Activated naive CD4-positive, alpha-beta T cell treated with anti-CD3 and anti-CD28 coated beads for 36 hours (primary cell): ENCODE measurements around the gene NR1I3. TPM values are rescaled to one million over a fixed set of nuclear protein-coding genes. Genes with fewer than 3 reads are reported as not detected.

Experiments used
- CTCF ChIA-PET: fragments of 350-600 bp; sonication (Branson Sonifier 250); formaldehyde crosslinking; loops from one replicate; lab custom pipeline; 2021; ENCODE audit warnings: antibody characterized with exemption; lab: Charles Lee
- DNase-seq: peaks from one replicate; pipeline ENCODE4 v3.0.0-alpha.2; 2020
- H3K27ac Mint-ChIP-seq: one replicate; pipeline ENCODE4 v1.8.0; 2021; ENCODE audit warnings: mild to moderate bottlenecking, mixed read lengths
- H3K27me3 Mint-ChIP-seq: one replicate; pipeline ENCODE4 v1.8.0; 2021; ENCODE audit warnings: low read depth, mixed read lengths
- H3K36me3 Mint-ChIP-seq: one replicate; pipeline ENCODE4 v1.8.0; 2021; ENCODE audit warnings: low read depth, mixed read lengths
- H3K4me1 Mint-ChIP-seq: one replicate; pipeline ENCODE4 v1.8.0; 2021; ENCODE audit warnings: low read depth, mixed read lengths
- H3K4me3 Mint-ChIP-seq: one replicate; pipeline ENCODE4 v1.8.0; 2021; ENCODE audit warnings: mild to moderate bottlenecking, moderate library complexity, mixed read lengths
- H3K9me3 Mint-ChIP-seq: one replicate; pipeline ENCODE4 v1.8.0; 2021; ENCODE audit warnings: mixed read lengths
- intact Hi-C: fragments of 100-400 bp; cut with micrococcal nuclease; formaldehyde crosslinking; loops from one replicate; pipeline ENCODE4 v1.15.1; 2023
- total RNA-seq, 2 experiments: library from RNA; stranded (reverse); gene quantifications; one replicate each; pipeline ENCODE4 v1.2.3, GENCODE V29; 2021

The NR1I3 gene
- total RNA-seq: not detected

- intact Hi-C loops: no loop called here
- DNase-seq: no peak
- Mint-ChIP-seq H3K27ac (no peak within 1 kb of the TSS), H3K9me3 (no peaks in the 10 kb centered on the region), H3K4me1 (no peaks in the 10 kb centered on the region), H3K36me3 (no peaks in the 10 kb centered on the region), H3K4me3 (no peak within 1 kb of the TSS), H3K27me3 (no peaks in the 10 kb centered on the region)
- CTCF ChIA-PET: interaction anchor here (0.5 to 3.4 kb wide), 4 partner anchors 12 to 53 kb away, joined by 3 to 26 read pairs (median 12); partner anchors contain the start of gene TOMM40L
These were observed at the start of gene NR1I3 for GRCh38 chr1:161238039-161238473. TSS of gene NR1I3 (minus strand) at chr1:161238203. CDS start at chr1:161236565, 1,638 bp downstream.

GRCh38 chr1:161287482-161288054 lies 49.6 kb upstream of the NR1I3 start:
- no peaks in the 10 kb centered on the region for H3K36me3 Mint-ChIP-seq
- no peaks in the 10 kb centered on the region for H3K4me1 Mint-ChIP-seq
- H3K27me3 Mint-ChIP-seq: no peaks in the 10 kb centered on the region

GRCh38 chr1:161285521-161285920 lies 47.5 kb upstream of the NR1I3 start:
- H3K27ac Mint-ChIP-seq: no peak overlapping the region
- no peaks in the 10 kb centered on the region for H3K27me3 Mint-ChIP-seq
- intact Hi-C loops: no loop called here
- no peaks in the 10 kb centered on the region for H3K36me3 Mint-ChIP-seq
- DNase-seq: no peak
- CTCF ChIA-PET: no interaction called here
- H3K9me3 Mint-ChIP-seq: no peaks in the 10 kb centered on the region
- H3K4me1 Mint-ChIP-seq: no peaks in the 10 kb centered on the region
- H3K4me3 Mint-ChIP-seq: no peak overlapping the region

More at GRCh38 chr1:161287482-161288054, 49.6 kb upstream of the NR1I3 start:
- no peaks in the 10 kb centered on the region for H3K9me3 Mint-ChIP-seq
- CTCF ChIA-PET: interaction anchor here (0.6 to 1.6 kb wide), 4 partner anchors 61 to 1366 kb away, joined by 3 to 10 read pairs (median 4); partner anchors contain the start of gene TOMM40L
- H3K27ac Mint-ChIP-seq: no peak overlapping the region
- intact Hi-C loops: no loop called here
- DNase-seq: no peak
- no peak overlapping the region for H3K4me3 Mint-ChIP-seq

- no peaks in the 10 kb centered on the region for H3K36me3 Mint-ChIP-seq
- H3K27me3 Mint-ChIP-seq: no peaks in the 10 kb centered on the region
- no peak for DNase-seq
- CTCF ChIA-PET: no interaction called here
- intact Hi-C loops: no loop called here
- no peaks in the 10 kb centered on the region for H3K9me3 Mint-ChIP-seq
- H3K27ac Mint-ChIP-seq: no peak overlapping the region
- H3K4me1 Mint-ChIP-seq: no peaks in the 10 kb centered on the region
- no peak overlapping the region for H3K4me3 Mint-ChIP-seq
These were observed 47.1 kb upstream of the NR1I3 start for GRCh38 chr1:161285113-161285512.

GRCh38 chr1:161282991-161283390 lies 45.0 kb upstream of the NR1I3 start:
- H3K27ac Mint-ChIP-seq: no peak overlapping the region

GRCh38 chr1:161274874-161275273 lies 36.9 kb upstream of the NR1I3 start:
- no peak overlapping the region for H3K4me3 Mint-ChIP-seq
- no peaks in the 10 kb centered on the region for H3K9me3 Mint-ChIP-seq
- no peak for DNase-seq
- H3K4me1 Mint-ChIP-seq: no peaks in the 10 kb centered on the region
- no peak overlapping the region for H3K27ac Mint-ChIP-seq
- intact Hi-C loops: no loop called here
- CTCF ChIA-PET: interaction anchor here (2.4 kb wide), 1 partner anchor 16 kb away, joined by 8 read pairs; no protein-coding TSS in a partner anchor
- peaks cover 2% of the 10 kb centered on the region for H3K27me3 Mint-ChIP-seq
- no peaks in the 10 kb centered on the region for H3K36me3 Mint-ChIP-seq

More at GRCh38 chr1:161282991-161283390, 45.0 kb upstream of the NR1I3 start:
- H3K4me1 Mint-ChIP-seq: no peaks in the 10 kb centered on the region
- H3K36me3 Mint-ChIP-seq: no peaks in the 10 kb centered on the region
- intact Hi-C loops: no loop called here
- CTCF ChIA-PET: interaction anchor here (1.2 to 2.6 kb wide), 4 partner anchors 8 to 99 kb away, joined by 3 to 10 read pairs (median 6); partner anchors contain the start of gene TOMM40L
- no peak for DNase-seq
- H3K27me3 Mint-ChIP-seq: no peaks in the 10 kb centered on the region
- no peak overlapping the region for H3K4me3 Mint-ChIP-seq
- H3K9me3 Mint-ChIP-seq: no peaks in the 10 kb centered on the region

GRCh38 chr1:161273402-161273801 lies 35.4 kb upstream of the NR1I3 start:
- H3K4me3 Mint-ChIP-seq: no peak overlapping the region
- H3K36me3 Mint-ChIP-seq: no peaks in the 10 kb centered on the region
- CTCF ChIA-PET: interaction anchor here (0.7 to 1.1 kb wide), 2 partner anchors 13 to 24 kb away, joined by 3 read pairs; no protein-coding TSS in a partner anchor
- DNase-seq: no peak
- H3K9me3 Mint-ChIP-seq: no peaks in the 10 kb centered on the region
- no peak overlapping the region for H3K27ac Mint-ChIP-seq
- H3K4me1 Mint-ChIP-seq: no peaks in the 10 kb centered on the region
- intact Hi-C loops: no loop called here
- peaks cover 2% of the 10 kb centered on the region for H3K27me3 Mint-ChIP-seq

GRCh38 chr1:161267321-161267720 lies 29.3 kb upstream of the NR1I3 start:
- Mint-ChIP-seq H3K9me3 (no peaks in the 10 kb centered on the region), H3K4me3 (no peak overlapping the region), H3K4me1 (no peaks in the 10 kb centered on the region), H3K27me3 (peaks cover 10% of the 10 kb centered on the region), H3K36me3 (no peaks in the 10 kb centered on the region), H3K27ac (no peak overlapping the region)
- CTCF ChIA-PET: interaction anchor here (0.8 to 1.7 kb wide), 2 partner anchors 22 to 24 kb away, joined by 3 to 4 read pairs; no protein-coding TSS in a partner anchor
- intact Hi-C loops: no loop called here
- DNase-seq: no peak

- no peak overlapping the region for H3K4me3 Mint-ChIP-seq
- no peaks in the 10 kb centered on the region for H3K4me1 Mint-ChIP-seq
- CTCF ChIA-PET: interaction anchor here (0.8 to 1.7 kb wide), 2 partner anchors 23 to 25 kb away, joined by 3 to 4 read pairs; no protein-coding TSS in a partner anchor
- peaks cover 9% of the 10 kb centered on the region for H3K27me3 Mint-ChIP-seq
- intact Hi-C loops: no loop called here
- no peak for DNase-seq
- no peaks in the 10 kb centered on the region for H3K9me3 Mint-ChIP-seq
- H3K27ac Mint-ChIP-seq: no peak overlapping the region
- H3K36me3 Mint-ChIP-seq: no peaks in the 10 kb centered on the region
These were observed 28.8 kb upstream of the NR1I3 start for GRCh38 chr1:161266836-161267235.

GRCh38 chr1:161266202-161266601 lies 28.2 kb upstream of the NR1I3 start:
- Mint-ChIP-seq H3K27ac (no peak overlapping the region), H3K36me3 (no peaks in the 10 kb centered on the region), H3K9me3 (no peaks in the 10 kb centered on the region), H3K4me3 (no peak overlapping the region), H3K4me1 (no peaks in the 10 kb centered on the region), H3K27me3 (peaks cover 15% of the 10 kb centered on the region)
- intact Hi-C loops: no loop called here
- CTCF ChIA-PET: interaction anchor here (0.6 to 1.7 kb wide), 2 partner anchors 24 to 65 kb away, joined by 4 to 6 read pairs; no protein-coding TSS in a partner anchor
- DNase-seq: no peak

- DNase-seq: no peak
- no peak overlapping the region for H3K4me3 Mint-ChIP-seq
- peaks cover 21% of the 10 kb centered on the region for H3K27me3 Mint-ChIP-seq
- CTCF ChIA-PET: interaction anchor here (0.6 kb wide), 1 partner anchor 94 kb away, joined by 3 read pairs; no protein-coding TSS in a partner anchor
- H3K36me3 Mint-ChIP-seq: no peaks in the 10 kb centered on the region
- no peak overlapping the region for H3K27ac Mint-ChIP-seq
- H3K4me1 Mint-ChIP-seq: no peaks in the 10 kb centered on the region
- H3K9me3 Mint-ChIP-seq: no peaks in the 10 kb centered on the region
- intact Hi-C loops: no loop called here
These were observed 27.3 kb upstream of the NR1I3 start for GRCh38 chr1:161265305-161265704.

GRCh38 chr1:161261261-161262235 lies 23.5 kb upstream of the NR1I3 start:
- Mint-ChIP-seq H3K36me3 (peaks cover 12% of the 10 kb centered on the region), H3K4me3 (no peak overlapping the region), H3K9me3 (peaks cover 15% of the 10 kb centered on the region), H3K27me3 (peaks cover 50% of the 10 kb centered on the region), H3K27ac (no peak overlapping the region), H3K4me1 (peaks cover 9% of the 10 kb centered on the region)
- DNase-seq: no peak
- CTCF ChIA-PET: interaction anchor here (1.2 kb wide), 1 partner anchor 12 kb away, joined by 3 read pairs; no protein-coding TSS in a partner anchor
- intact Hi-C loops: no loop called here
